OCI-LY1 (cell line): ENCODE data around the gene GPRC5B.

Experiments used
- H2AFZ ChIP-seq: fragments of 200-600 bp; sonication (generic), shearing (Covaris generic); 2 replicates; pipeline ENCODE4 v1.6.0; 2014; ENCODE audit warnings: antibody characterized with exemption, mild to moderate bottlenecking, low read length
- H3F3A ChIP-seq: fragments of 200-600 bp; sonication (generic), shearing (Covaris generic); 2 replicates; pipeline ENCODE4 v1.6.0; 2014; ENCODE audit warnings: mild to moderate bottlenecking, antibody characterized with exemption, low read length, moderate library complexity; ENCODE audit not compliant: insufficient read depth
- H3K27ac ChIP-seq: fragments of 200-600 bp; sonication (generic); 2 replicates; pipeline ENCODE4 v1.5.1; 2014; ENCODE audit warnings: low read length, mixed run types, mild to moderate bottlenecking, low read depth; ENCODE audit not compliant: poor library complexity, severe bottlenecking
- H3K27me3 ChIP-seq: fragments of 200-600 bp; sonication (generic); 2 replicates; pipeline ENCODE4 v1.6.0; 2014; ENCODE audit warnings: antibody characterized with exemption, mild to moderate bottlenecking, low read length, moderate library complexity; ENCODE audit not compliant: insufficient read depth
- H3K36me3 ChIP-seq: fragments of 200-600 bp; sonication (generic); 2 replicates; pipeline ENCODE4 v1.6.1; 2014; ENCODE audit warnings: mild to moderate bottlenecking, antibody characterized with exemption, low read length, moderate library complexity, mixed read lengths; ENCODE audit not compliant: insufficient read depth
- H3K4me1 ChIP-seq: fragments of 200-600 bp; sonication (generic); 2 replicates; pipeline ENCODE4 v1.5.1; 2014; ENCODE audit warnings: mild to moderate bottlenecking, low read length, moderate library complexity; ENCODE audit not compliant: insufficient read depth, severe bottlenecking
- H3K4me2 ChIP-seq: fragments of 200-600 bp; sonication (generic), shearing (Covaris generic); 2 replicates; pipeline ENCODE4 v1.6.1; 2014; ENCODE audit warnings: low read length
- H3K4me3 ChIP-seq: fragments of 200-600 bp; sonication (generic); 2 replicates; pipeline ENCODE4 v1.5.1; 2014; ENCODE audit warnings: low read length, low read depth, mild to moderate bottlenecking, mixed read lengths; ENCODE audit not compliant: poor library complexity, severe bottlenecking
- H3K79me2 ChIP-seq: fragments of 200-600 bp; shearing (Covaris generic); 2 replicates; pipeline ENCODE4 v1.6.1; 2016; ENCODE audit warnings: mixed run types, low read length, mixed read lengths; ENCODE audit not compliant: insufficient read depth
- H3K9ac ChIP-seq: fragments of 200-600 bp; sonication (generic), shearing (Covaris generic); 2 replicates; pipeline ENCODE4 v1.6.1; 2014; ENCODE audit warnings: mild to moderate bottlenecking, low read length, mixed read lengths
- H3K9me2 ChIP-seq: fragments of 200-600 bp; sonication (generic), shearing (Covaris generic); 2 replicates; pipeline ENCODE4 v1.6.1; 2014; ENCODE audit warnings: low read depth, mild to moderate bottlenecking, low read length, mixed read lengths
- H3K9me3 ChIP-seq: fragments of 200-600 bp; shearing (Covaris generic); 2 replicates; pipeline ENCODE4 v1.6.1; 2014; ENCODE audit warnings: low read length, mixed read lengths
- H4K20me1 ChIP-seq: fragments of 200-600 bp; sonication (generic), shearing (Covaris generic); 2 replicates; pipeline ENCODE4 v1.6.0; 2016; ENCODE audit warnings: mild to moderate bottlenecking, low read length; ENCODE audit not compliant: insufficient read depth
- EZH2 ChIP-seq: fragments of 200-600 bp; sonication (generic), shearing (Covaris generic); IDR thresholded peaks from 2 replicates; pipeline ENCODE4 v1.8.0; 2017; ENCODE audit warnings: borderline replicate concordance, mixed run types, mild to moderate bottlenecking, antibody characterized with exemption, low read length, moderate library complexity, mixed read lengths
- TF ChIP-seq, protein P1 (sequence below): fragments of 200-600 bp; sonication (generic), shearing (Covaris generic); IDR thresholded peaks from 2 replicates; pipeline ENCODE4 v1.5.1; 2017; ENCODE audit warnings: mild to moderate bottlenecking, antibody characterized with exemption, low read length, moderate library complexity, mixed read lengths

Gene GPRC5B

DNA sequence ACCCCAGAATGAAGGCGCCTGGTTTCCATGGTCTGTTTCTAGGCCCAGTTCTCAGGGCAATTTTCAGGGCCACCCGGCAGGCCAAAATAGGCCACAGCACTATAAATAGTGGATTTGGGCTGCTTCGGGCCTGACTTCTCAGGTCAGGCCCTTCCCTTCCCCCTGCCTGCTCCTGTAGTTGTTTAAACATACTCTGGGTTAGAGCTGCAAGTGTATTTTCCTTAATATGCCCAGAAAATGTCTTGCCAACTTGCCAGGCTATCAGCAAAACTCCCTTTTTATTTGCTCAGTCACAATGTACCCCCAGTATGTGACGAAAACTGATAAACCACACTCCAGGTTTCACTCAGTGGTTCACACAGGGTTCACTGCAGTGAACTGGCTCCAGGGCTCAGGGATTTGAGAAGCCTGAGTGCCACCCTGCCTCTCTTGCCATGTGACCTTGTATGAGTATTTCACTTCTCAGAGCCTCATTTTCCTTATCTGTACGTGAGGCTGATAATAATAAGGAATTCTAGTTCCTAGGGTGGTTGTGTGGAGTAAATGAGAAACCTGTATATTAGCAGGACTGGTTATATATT, 76.5 kb downstream of the GPRC5B start:
- no peak overlapping the region for H3K9ac ChIP-seq
- no peak overlapping the region for H3K27ac ChIP-seq
- no peak overlapping the region for H3K4me2 ChIP-seq
- no peaks in the 10 kb centered on the region; the same call in 1 of the 2 replicates for H3K27me3 ChIP-seq
- TF ChIP-seq, protein P1, sequence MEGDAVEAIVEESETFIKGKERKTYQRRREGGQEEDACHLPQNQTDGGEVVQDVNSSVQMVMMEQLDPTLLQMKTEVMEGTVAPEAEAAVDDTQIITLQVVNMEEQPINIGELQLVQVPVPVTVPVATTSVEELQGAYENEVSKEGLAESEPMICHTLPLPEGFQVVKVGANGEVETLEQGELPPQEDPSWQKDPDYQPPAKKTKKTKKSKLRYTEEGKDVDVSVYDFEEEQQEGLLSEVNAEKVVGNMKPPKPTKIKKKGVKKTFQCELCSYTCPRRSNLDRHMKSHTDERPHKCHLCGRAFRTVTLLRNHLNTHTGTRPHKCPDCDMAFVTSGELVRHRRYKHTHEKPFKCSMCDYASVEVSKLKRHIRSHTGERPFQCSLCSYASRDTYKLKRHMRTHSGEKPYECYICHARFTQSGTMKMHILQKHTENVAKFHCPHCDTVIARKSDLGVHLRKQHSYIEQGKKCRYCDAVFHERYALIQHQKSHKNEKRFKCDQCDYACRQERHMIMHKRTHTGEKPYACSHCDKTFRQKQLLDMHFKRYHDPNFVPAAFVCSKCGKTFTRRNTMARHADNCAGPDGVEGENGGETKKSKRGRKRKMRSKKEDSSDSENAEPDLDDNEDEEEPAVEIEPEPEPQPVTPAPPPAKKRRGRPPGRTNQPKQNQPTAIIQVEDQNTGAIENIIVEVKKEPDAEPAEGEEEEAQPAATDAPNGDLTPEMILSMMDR = no peak
- TF ChIP-seq EZH2 = no peak
- H3K4me1 ChIP-seq = no peaks in the 10 kb centered on the region
- H3K9me3 ChIP-seq = no peaks in the 10 kb centered on the region
- no peak overlapping the region for H3K4me3 ChIP-seq
- no peaks in the 10 kb centered on the region for H4K20me1 ChIP-seq
- H3K36me3 ChIP-seq = no peaks in the 10 kb centered on the region
- no peaks in the 10 kb centered on the region for H3K9me2 ChIP-seq
- H2AFZ ChIP-seq = no peak overlapping the region
- no peaks in the 10 kb centered on the region for H3K79me2 ChIP-seq
- no peaks in the 10 kb centered on the region for H3F3A ChIP-seq
